ENCODE data around the gene PNPLA8.
"Not testable (repeated sequence)": the region's sequence is repeated elsewhere in the genome, so short reads cannot be mapped to it uniquely, and the experiment has no call there.

Gene PNPLA8

GRCh38 chr7:108467391-108467790 is 58.5 kb downstream of the PNPLA8 start:
- H3K36me3 ChIP-seq (ENCODE audit: control insufficient read depth, insufficient read depth, low read length), result no peaks in the 10 kb centered on the region
- H3K9me3 ChIP-seq (ENCODE audit: control insufficient read depth, insufficient read depth, low read depth, low read length), result no peaks in the 10 kb centered on the region
- no peak overlapping the region for H3K9ac ChIP-seq (ENCODE audit: low read length)
- H3K27ac ChIP-seq (ENCODE audit: low read depth, low read length), result no peak overlapping the region
- H3K4me1 ChIP-seq (ENCODE audit: control insufficient read depth, insufficient read depth, low read length), result peaks cover 5% of the 10 kb centered on the region; the same call in 1 of the 2 replicates
- H3K27me3 ChIP-seq (ENCODE audit: control insufficient read depth, insufficient read depth, low read length), result no peaks in the 10 kb centered on the region
- H3K4me3 ChIP-seq (ENCODE audit: low read depth, low read length), result no peak overlapping the region

GRCh38 chr7:108466322-108466721 is 59.6 kb downstream of the PNPLA8 start:
- H3K4me3 ChIP-seq (ENCODE audit: low read depth, low read length); H3K36me3 ChIP-seq (ENCODE audit: control insufficient read depth, insufficient read depth, low read length); H3K9me3 ChIP-seq (ENCODE audit: control insufficient read depth, insufficient read depth, low read depth, low read length); H3K27ac ChIP-seq (ENCODE audit: low read depth, low read length); H3K9ac ChIP-seq (ENCODE audit: low read length); H3K27me3 ChIP-seq (ENCODE audit: control insufficient read depth, insufficient read depth, low read length); H3K4me1 ChIP-seq (ENCODE audit: control insufficient read depth, insufficient read depth, low read length): not testable (repeated sequence)

DNA sequence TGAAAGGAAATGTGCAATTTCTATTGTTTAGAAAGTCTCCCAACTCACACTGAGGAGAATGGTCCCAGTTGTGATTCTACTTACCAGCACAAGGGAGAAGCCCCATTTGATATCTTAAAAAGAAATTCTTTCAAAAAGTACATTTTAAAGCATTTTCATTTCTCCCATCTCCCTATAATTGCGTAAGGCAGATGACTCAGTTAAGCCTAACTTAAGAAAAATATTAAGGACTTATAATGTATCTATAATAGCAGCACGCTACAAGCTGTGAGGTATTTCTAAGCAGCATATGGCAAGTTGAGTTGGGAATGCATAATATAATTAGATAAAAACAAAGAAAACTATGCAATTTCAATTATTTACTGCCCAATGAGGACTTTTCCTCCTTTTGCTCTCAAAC is 61.2 kb downstream of the PNPLA8 start:
- peaks cover 5% of the 10 kb centered on the region; the same call in 1 of the 2 replicates for H3K4me1 ChIP-seq (ENCODE audit: control insufficient read depth, insufficient read depth, low read length)
- H3K9ac ChIP-seq (ENCODE audit: low read length), result no peak overlapping the region
- H3K27ac ChIP-seq (ENCODE audit: low read depth, low read length), result no peak overlapping the region
- no peaks in the 10 kb centered on the region for H3K27me3 ChIP-seq (ENCODE audit: control insufficient read depth, insufficient read depth, low read length)
- no peaks in the 10 kb centered on the region for H3K36me3 ChIP-seq (ENCODE audit: control insufficient read depth, insufficient read depth, low read length)
- H3K4me3 ChIP-seq (ENCODE audit: low read depth, low read length), result no peak overlapping the region
- H3K9me3 ChIP-seq (ENCODE audit: control insufficient read depth, insufficient read depth, low read depth, low read length), result no peaks in the 10 kb centered on the region

- H3K9me3 ChIP-seq (ENCODE audit: control insufficient read depth, insufficient read depth, low read depth, low read length), result no peaks in the 10 kb centered on the region
- no peak overlapping the region for H3K27ac ChIP-seq (ENCODE audit: low read depth, low read length)
- H3K4me3 ChIP-seq (ENCODE audit: low read depth, low read length), result no peak overlapping the region
- no peak overlapping the region for H3K9ac ChIP-seq (ENCODE audit: low read length)
- H3K36me3 ChIP-seq (ENCODE audit: control insufficient read depth, insufficient read depth, low read length), result no peaks in the 10 kb centered on the region
- peaks cover 3% of the 10 kb centered on the region for H3K27me3 ChIP-seq (ENCODE audit: control insufficient read depth, insufficient read depth, low read length)
- peaks cover 5% of the 10 kb centered on the region; the same call in 1 of the 2 replicates for H3K4me1 ChIP-seq (ENCODE audit: control insufficient read depth, insufficient read depth, low read length)
Measured at GRCh38 chr7:108463613-108464012, 62.3 kb downstream of the PNPLA8 start.

GRCh38 chr7:108461840-108462239 is 64.1 kb downstream of the PNPLA8 start:
- Histone ChIP-seq H3K9ac (ENCODE audit: low read length) (no peak overlapping the region), H3K4me3 (ENCODE audit: low read depth, low read length) (no peak overlapping the region), H3K27ac (ENCODE audit: low read depth, low read length) (no peak overlapping the region), H3K9me3 (ENCODE audit: control insufficient read depth, insufficient read depth, low read depth, low read length) (no peaks in the 10 kb centered on the region), H3K27me3 (ENCODE audit: control insufficient read depth, insufficient read depth, low read length) (peaks cover 21% of the 10 kb centered on the region), H3K36me3 (ENCODE audit: control insufficient read depth, insufficient read depth, low read length) (no peaks in the 10 kb centered on the region), H3K4me1 (ENCODE audit: control insufficient read depth, insufficient read depth, low read length) (no peaks in the 10 kb centered on the region)

- Histone ChIP-seq H3K9ac (ENCODE audit: low read length) (no peak overlapping the region), H3K27me3 (ENCODE audit: control insufficient read depth, insufficient read depth, low read length) (peaks cover 26% of the 10 kb centered on the region), H3K36me3 (ENCODE audit: control insufficient read depth, insufficient read depth, low read length) (no peaks in the 10 kb centered on the region), H3K4me3 (ENCODE audit: low read depth, low read length) (no peak overlapping the region), H3K27ac (ENCODE audit: low read depth, low read length) (no peak overlapping the region), H3K4me1 (ENCODE audit: control insufficient read depth, insufficient read depth, low read length) (no peaks in the 10 kb centered on the region), H3K9me3 (ENCODE audit: control insufficient read depth, insufficient read depth, low read depth, low read length) (no peaks in the 10 kb centered on the region)
Measured at GRCh38 chr7:108460964-108461363, 65.0 kb downstream of the PNPLA8 start.

DNA sequence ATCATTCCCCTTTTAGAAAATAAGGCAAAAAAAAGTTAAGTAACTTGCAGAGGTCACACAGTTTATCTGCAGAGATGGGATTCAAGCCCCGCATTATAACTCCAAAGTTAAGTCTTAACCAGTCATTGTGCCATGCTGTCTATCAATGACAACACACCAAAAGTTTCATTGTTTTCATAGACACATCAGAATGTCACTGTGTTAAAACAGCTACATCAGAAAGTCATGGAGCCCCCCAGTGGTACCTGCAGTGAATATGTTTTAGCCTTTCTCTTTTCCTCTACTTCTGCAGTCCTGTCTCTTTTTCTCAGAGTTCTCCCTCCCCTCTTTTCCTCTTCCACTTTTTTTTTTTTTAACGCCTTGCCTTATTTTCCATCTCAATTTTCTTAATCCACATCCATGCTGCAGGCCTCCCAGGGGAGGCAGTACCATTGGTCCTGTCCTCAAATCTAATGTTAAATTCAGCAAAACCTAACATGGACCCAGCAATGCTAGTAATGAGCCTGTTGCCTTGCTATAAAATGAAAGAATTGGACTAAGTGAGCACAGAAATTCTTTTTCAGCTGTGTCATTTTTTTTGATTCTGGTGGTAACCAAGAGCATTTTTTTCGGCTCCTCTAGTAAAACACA is 65.9 kb downstream of the PNPLA8 start:
- no peak overlapping the region for H3K4me3 ChIP-seq (ENCODE audit: low read depth, low read length)
- H3K9ac ChIP-seq (ENCODE audit: low read length), result no peak overlapping the region
- H3K27me3 ChIP-seq (ENCODE audit: control insufficient read depth, insufficient read depth, low read length), result peaks cover 35% of the 10 kb centered on the region
- H3K4me1 ChIP-seq (ENCODE audit: control insufficient read depth, insufficient read depth, low read length), result no peaks in the 10 kb centered on the region
- no peaks in the 10 kb centered on the region for H3K36me3 ChIP-seq (ENCODE audit: control insufficient read depth, insufficient read depth, low read length)
- H3K27ac ChIP-seq (ENCODE audit: low read depth, low read length), result no peak overlapping the region
- H3K9me3 ChIP-seq (ENCODE audit: control insufficient read depth, insufficient read depth, low read depth, low read length), result no peaks in the 10 kb centered on the region

GRCh38 chr7:108457871-108458270 is 68.1 kb downstream of the PNPLA8 start:
- no peak overlapping the region for H3K4me3 ChIP-seq (ENCODE audit: low read depth, low read length)
- H3K9me3 ChIP-seq (ENCODE audit: control insufficient read depth, insufficient read depth, low read depth, low read length), result no peaks in the 10 kb centered on the region
- H3K27ac ChIP-seq (ENCODE audit: low read depth, low read length), result no peak overlapping the region
- no peaks in the 10 kb centered on the region for H3K36me3 ChIP-seq (ENCODE audit: control insufficient read depth, insufficient read depth, low read length)
- H3K4me1 ChIP-seq (ENCODE audit: control insufficient read depth, insufficient read depth, low read length), result peaks cover 6% of the 10 kb centered on the region
- H3K27me3 ChIP-seq (ENCODE audit: control insufficient read depth, insufficient read depth, low read length), result peaks cover 57% of the 10 kb centered on the region
- no peak overlapping the region for H3K9ac ChIP-seq (ENCODE audit: low read length)

- Histone ChIP-seq H3K27me3 (ENCODE audit: control insufficient read depth, insufficient read depth, low read length) (peaks cover 57% of the 10 kb centered on the region), H3K36me3 (ENCODE audit: control insufficient read depth, insufficient read depth, low read length) (no peaks in the 10 kb centered on the region), H3K9me3 (ENCODE audit: control insufficient read depth, insufficient read depth, low read depth, low read length) (no peaks in the 10 kb centered on the region), H3K27ac (ENCODE audit: low read depth, low read length) (no peak overlapping the region), H3K4me3 (ENCODE audit: low read depth, low read length) (peak overlapping the region; percentile 96), H3K9ac (ENCODE audit: low read length) (no peak overlapping the region), H3K4me1 (ENCODE audit: control insufficient read depth, insufficient read depth, low read length) (peaks cover 6% of the 10 kb centered on the region)
Measured at GRCh38 chr7:108456845-108457540, 68.9 kb downstream of the PNPLA8 start.

- no peak within 1 kb of the TSS for H3K27ac ChIP-seq (ENCODE audit: low read depth, low read length)
- H3K4me3 ChIP-seq (ENCODE audit: low read depth, low read length), result peak within 1 kb of the TSS; percentile 96
- H3K27me3 ChIP-seq (ENCODE audit: control insufficient read depth, insufficient read depth, low read length), result peaks cover 57% of the 10 kb centered on the region
- H3K9ac ChIP-seq (ENCODE audit: low read length), result peak within 1 kb of the TSS; percentile 31
- no peaks in the 10 kb centered on the region for H3K36me3 ChIP-seq (ENCODE audit: control insufficient read depth, insufficient read depth, low read length)
- peaks cover 6% of the 10 kb centered on the region for H3K4me1 ChIP-seq (ENCODE audit: control insufficient read depth, insufficient read depth, low read length)
- no peaks in the 10 kb centered on the region for H3K9me3 ChIP-seq (ENCODE audit: control insufficient read depth, insufficient read depth, low read depth, low read length)
Measured at GRCh38 chr7:108455998-108456677, 69.8 kb downstream of the PNPLA8 start, which contains the start of gene NRCAM. Gene NRCAM (minus strand): TSS chr7:108456436. CDS start chr7:108240064, 216,372 bp downstream.

GRCh38 chr7:108455551-108455997 is 70.4 kb downstream of the PNPLA8 start:
- Histone ChIP-seq H3K9ac (ENCODE audit: low read length) (peak overlapping the region; percentile 31), H3K27ac (ENCODE audit: low read depth, low read length) (no peak overlapping the region), H3K36me3 (ENCODE audit: control insufficient read depth, insufficient read depth, low read length) (no peaks in the 10 kb centered on the region), H3K4me1 (ENCODE audit: control insufficient read depth, insufficient read depth, low read length) (peaks cover 6% of the 10 kb centered on the region), H3K4me3 (ENCODE audit: low read depth, low read length) (peak overlapping the region; percentile 96), H3K27me3 (ENCODE audit: control insufficient read depth, insufficient read depth, low read length) (peaks cover 57% of the 10 kb centered on the region), H3K9me3 (ENCODE audit: control insufficient read depth, insufficient read depth, low read depth, low read length) (no peaks in the 10 kb centered on the region)

All from HUES6 (cell line).